Measurements from ENCODE around the gene HTRA2. TPM values are rescaled to one million over a fixed set of nuclear protein-coding genes. Genes with fewer than 3 reads are reported as not detected.

HTRA2 gene
- total RNA-seq, 1 experiment from 2014 or later: 24.9 TPM

- Mint-ChIP-seq H3K27ac (peak overlapping the region; percentile 79 to 97 (median 93)), H3K9me3 (no peaks in the 10 kb centered on the region; a peak in 1 of 5 replicates), H3K36me3 (ENCODE audit: insufficient read depth in 1 of 3, low read depth in 3 of 3) (peaks cover 30 to 57% (median 43%) of the 10 kb centered on the region in 3 experiments), H3K27me3 (ENCODE audit: low read depth) (peaks cover 6% of the 10 kb centered on the region), H3K4me3 (peak overlapping the region; percentile 98 to 99), H3K4me1 (peaks cover 17 to 22% of the 10 kb centered on the region in 2 experiments)
- H3K79me2 ChIP-seq (ENCODE audit: insufficient read depth, low read length): peaks cover 4% of the 10 kb centered on the region; the same call in 1 of the 2 replicates
- H2AK5ac ChIP-seq (ENCODE audit: insufficient read length, low read length): no peak overlapping the region
- no peak for TF ChIP-seq CTCF (conservative IDR thresholded peaks at IDR 0.05)
- no peak overlapping the region for H2BK5ac ChIP-seq (ENCODE audit: insufficient read length, low read length)
- H3K14ac ChIP-seq (ENCODE audit: insufficient read depth, low read length): peak overlapping the region; percentile 84
- no peaks in the 10 kb centered on the region for H3K9me3 ChIP-seq (ENCODE audit: control insufficient read depth, low read depth, low read length)
- no peak overlapping the region for H2BK120ac ChIP-seq (ENCODE audit: low read depth, low read length, poor library complexity, severe bottlenecking)
- no peak overlapping the region for H3K4ac ChIP-seq (ENCODE audit: low read depth, low read length)
- H4K20me1 ChIP-seq (ENCODE audit: control insufficient read depth, insufficient read depth, insufficient read length): no peaks in the 10 kb centered on the region
- H3K23ac ChIP-seq (ENCODE audit: insufficient read length, low read depth, low read length): no peak overlapping the region
- H2BK12ac ChIP-seq (ENCODE audit: insufficient read length, low read depth, low read length): no peak overlapping the region
- H3K18ac ChIP-seq (ENCODE audit: insufficient read length, low read depth, low read length): no peak overlapping the region
- H4K91ac ChIP-seq (ENCODE audit: insufficient read length, low read depth, low read length): no peak overlapping the region
- H3K23me2 ChIP-seq (ENCODE audit: insufficient read length, low read depth, low read length, poor library complexity, severe bottlenecking): peaks cover 15% of the 10 kb centered on the region
- DNase-seq: no peak
- no peak overlapping the region for H3T11ph ChIP-seq (ENCODE audit: low read length)
- H2BK15ac ChIP-seq (ENCODE audit: low read depth, low read length): no peak overlapping the region
- peak overlapping the region; percentile 86 for H3K9ac ChIP-seq (ENCODE audit: extremely low read depth, insufficient read length, low read length)
- peak overlapping the region; percentile 80 for H3K4me2 ChIP-seq (ENCODE audit: insufficient read depth, insufficient read length, low read length)
- H3K4me1 ChIP-seq (ENCODE audit: insufficient read depth, low read length): peaks cover 4% of the 10 kb centered on the region; the same call in 1 of the 2 replicates
- H3K27ac ChIP-seq (ENCODE audit: insufficient read length, low read depth, low read length): no peak overlapping the region
- no peaks in the 10 kb centered on the region for H3K27me3 ChIP-seq (ENCODE audit: insufficient read depth, low read length)
- no peak overlapping the region for H2AFZ ChIP-seq (ENCODE audit: low read length)
- no peak overlapping the region for H4K5ac ChIP-seq (ENCODE audit: insufficient read length, low read depth, low read length)
- H3K56ac ChIP-seq (ENCODE audit: insufficient read length, low read depth, low read length): no peak overlapping the region
- no peak overlapping the region for H4K8ac ChIP-seq (replicated peaks; ENCODE audit: insufficient read length, low read depth, low read length)
- H3K79me1 ChIP-seq (ENCODE audit: insufficient read depth, low read depth, low read length, poor library complexity, severe bottlenecking): peaks cover 4% of the 10 kb centered on the region
- WGBS (ENCODE audit: extremely low coverage, insufficient read length, low lambda C conversion rate): no CpG with 5 or more reads among the region's 29 CpGs
- no peak overlapping the region for H2BK20ac ChIP-seq (ENCODE audit: low read depth, low read length, poor library complexity, severe bottlenecking)
Observed at GRCh38 chr2:74528600-74529356, 955 bp upstream of the HTRA2 start.
